Tibial artery (tissue), 4 donors: ENCODE data around the gene EHD3.

Experiments
- DNase-seq, 2 donors: peaks; one replicate each; pipeline ENCODE4 v3.0.0-alpha.2; 2019
- H3K27ac ChIP-seq, 2 donors: fragments of 200-600 bp; sonication (generic) in 1 of 2; 1 replicate in 1 of 2; 2 replicates in 1 of 2; pipeline ENCODE4 v1.5.1; 2018 to 2019; ENCODE audit warnings: mild to moderate bottlenecking in 1 of 2
- H3K27me3 ChIP-seq, 2 donors: fragments of 200-600 bp; sonication (generic) in 1 of 2; one replicate each; pipeline versions ENCODE4 v1.5.1 to v1.6.0; 2016 to 2019
- H3K36me3 ChIP-seq, 3 donors: fragments of 200-600 bp; sonication (generic) in 2 of 3; one replicate each; pipeline ENCODE4 v1.5.1; 2016 to 2019; ENCODE audit warnings: mild to moderate bottlenecking in 2 of 3
- H3K4me1 ChIP-seq, 4 donors: fragments of 200-600 bp; sonication (generic) in 2 of 4; 1 replicate in 3 of 4; 2 replicates in 1 of 4; pipeline ENCODE4 v1.5.1; 2016 to 2019
- H3K4me3 ChIP-seq, 2 donors: fragments of 200-600 bp; sonication (generic) in 1 of 2; 1 replicate in 1 of 2; 2 replicates in 1 of 2; pipeline ENCODE4 v1.5.1; 2018 to 2019; ENCODE audit warnings: mild to moderate bottlenecking in 2 of 2
- H3K9me3 ChIP-seq, 3 donors: fragments of 200-600 bp; sonication (generic) in 1 of 3; one replicate each; pipeline ENCODE4 v1.5.1; 2016 to 2019
- intact Hi-C: fragments of 100-400 bp; cut with DNase I; formaldehyde crosslinking; loops from one replicate; pipeline ENCODE4 v1.15.0; 2023; ENCODE audit warnings: low total_unique reads
- TF ChIP-seq, protein P1 (sequence below), 2 experiments: fragments of 200-600 bp in 1 of 2; fragments of 450-650 bp in 1 of 2; IDR thresholded peaks; one replicate each; pipeline ENCODE4 v1.5.1; 2017 to 2019; ENCODE audit warnings: antibody characterized with exemption in 2 of 2, mild to moderate bottlenecking in 1 of 2, moderate library complexity in 1 of 2

The EHD3 gene

DNA sequence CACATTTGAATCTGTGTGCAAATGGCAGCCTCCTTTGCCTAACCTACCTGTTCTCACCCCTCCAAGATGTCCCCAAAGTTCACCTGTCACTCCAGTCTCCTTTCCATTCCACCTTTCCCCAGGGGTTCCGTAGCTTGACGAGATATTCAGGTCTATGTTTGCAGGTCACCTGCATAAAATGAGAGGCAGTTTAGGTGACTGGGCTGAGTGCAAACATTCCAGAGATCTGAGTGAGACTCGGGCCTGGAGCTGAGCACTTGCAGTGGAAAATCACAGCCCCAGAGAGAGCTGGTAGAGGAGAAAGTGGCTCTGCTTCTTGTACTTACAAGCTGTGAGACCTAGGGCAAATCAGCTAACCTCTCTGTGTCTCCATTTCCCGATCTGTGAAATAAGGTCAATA, 36.8 kb upstream of the EHD3 start:
- TF ChIP-seq, protein P1, sequence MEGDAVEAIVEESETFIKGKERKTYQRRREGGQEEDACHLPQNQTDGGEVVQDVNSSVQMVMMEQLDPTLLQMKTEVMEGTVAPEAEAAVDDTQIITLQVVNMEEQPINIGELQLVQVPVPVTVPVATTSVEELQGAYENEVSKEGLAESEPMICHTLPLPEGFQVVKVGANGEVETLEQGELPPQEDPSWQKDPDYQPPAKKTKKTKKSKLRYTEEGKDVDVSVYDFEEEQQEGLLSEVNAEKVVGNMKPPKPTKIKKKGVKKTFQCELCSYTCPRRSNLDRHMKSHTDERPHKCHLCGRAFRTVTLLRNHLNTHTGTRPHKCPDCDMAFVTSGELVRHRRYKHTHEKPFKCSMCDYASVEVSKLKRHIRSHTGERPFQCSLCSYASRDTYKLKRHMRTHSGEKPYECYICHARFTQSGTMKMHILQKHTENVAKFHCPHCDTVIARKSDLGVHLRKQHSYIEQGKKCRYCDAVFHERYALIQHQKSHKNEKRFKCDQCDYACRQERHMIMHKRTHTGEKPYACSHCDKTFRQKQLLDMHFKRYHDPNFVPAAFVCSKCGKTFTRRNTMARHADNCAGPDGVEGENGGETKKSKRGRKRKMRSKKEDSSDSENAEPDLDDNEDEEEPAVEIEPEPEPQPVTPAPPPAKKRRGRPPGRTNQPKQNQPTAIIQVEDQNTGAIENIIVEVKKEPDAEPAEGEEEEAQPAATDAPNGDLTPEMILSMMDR (IDR thresholded peaks at IDR 0.05): no peak
- intact Hi-C loops: no loop called here
- no peaks in the 10 kb centered on the region for H3K36me3 ChIP-seq
- no peak overlapping the region for H3K27ac ChIP-seq
- no peak overlapping the region for H3K4me3 ChIP-seq
- no peaks in the 10 kb centered on the region for H3K9me3 ChIP-seq
- no peaks in the 10 kb centered on the region for H3K27me3 ChIP-seq
- H3K4me1 ChIP-seq: no peaks in the 10 kb centered on the region
- DNase-seq: no peak

DNA sequence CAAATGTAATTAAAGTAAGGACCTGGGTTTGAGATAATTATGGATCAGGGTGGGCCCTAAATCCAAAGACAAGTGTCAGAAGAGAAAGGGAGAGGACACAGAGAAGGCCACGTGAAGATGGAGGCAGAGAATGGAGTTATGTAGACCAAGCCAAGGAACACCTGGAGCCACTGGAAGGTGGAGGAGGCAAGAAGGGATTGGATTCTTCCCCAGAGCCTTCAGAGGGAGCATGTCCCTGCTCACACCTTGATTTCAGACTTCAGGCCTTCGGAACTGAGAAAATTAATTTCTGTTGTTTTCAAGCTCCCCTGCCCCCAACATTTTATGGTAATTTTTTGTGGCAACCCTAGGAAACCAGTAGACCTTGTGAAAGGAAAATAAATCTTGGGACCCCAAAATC, 36.3 kb upstream of the EHD3 start:
- intact Hi-C loops: no loop called here
- TF ChIP-seq, protein P1 (IDR thresholded peaks at IDR 0.05): no peak
- DNase-seq: no peak
- Histone ChIP-seq H3K9me3 (no peaks in the 10 kb centered on the region), H3K4me1 (no peaks in the 10 kb centered on the region), H3K27me3 (no peaks in the 10 kb centered on the region), H3K4me3 (no peak overlapping the region), H3K36me3 (no peaks in the 10 kb centered on the region), H3K27ac (no peak overlapping the region)

DNA sequence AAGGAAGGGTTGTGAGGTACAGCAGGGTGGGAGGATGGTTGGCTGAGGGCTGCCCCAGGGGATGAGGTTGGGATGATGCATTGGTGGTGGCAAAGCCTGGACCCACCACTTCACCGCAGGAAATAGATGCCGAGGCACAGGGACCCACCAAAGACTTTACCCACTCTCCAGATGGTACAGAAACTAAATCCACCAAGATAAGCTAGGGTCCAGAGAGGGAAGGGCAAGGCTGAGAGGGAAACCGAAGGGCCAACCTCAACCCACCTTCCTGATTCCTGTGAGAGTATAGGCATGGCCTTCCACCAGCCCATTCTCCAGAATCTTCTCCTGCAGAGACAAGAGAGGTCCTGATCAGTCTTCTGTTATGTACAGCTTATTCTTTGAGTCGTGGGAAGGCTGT, 34.7 kb upstream of the EHD3 start:
- intact Hi-C loops: no loop called here
- H3K9me3 ChIP-seq: no peaks in the 10 kb centered on the region
- H3K36me3 ChIP-seq: no peaks in the 10 kb centered on the region
- H3K4me3 ChIP-seq: no peak overlapping the region
- H3K27me3 ChIP-seq: no peaks in the 10 kb centered on the region
- H3K27ac ChIP-seq: no peak overlapping the region
- no peak for DNase-seq
- H3K4me1 ChIP-seq: no peaks in the 10 kb centered on the region
- TF ChIP-seq, protein P1 (IDR thresholded peaks at IDR 0.05): no peak

DNA sequence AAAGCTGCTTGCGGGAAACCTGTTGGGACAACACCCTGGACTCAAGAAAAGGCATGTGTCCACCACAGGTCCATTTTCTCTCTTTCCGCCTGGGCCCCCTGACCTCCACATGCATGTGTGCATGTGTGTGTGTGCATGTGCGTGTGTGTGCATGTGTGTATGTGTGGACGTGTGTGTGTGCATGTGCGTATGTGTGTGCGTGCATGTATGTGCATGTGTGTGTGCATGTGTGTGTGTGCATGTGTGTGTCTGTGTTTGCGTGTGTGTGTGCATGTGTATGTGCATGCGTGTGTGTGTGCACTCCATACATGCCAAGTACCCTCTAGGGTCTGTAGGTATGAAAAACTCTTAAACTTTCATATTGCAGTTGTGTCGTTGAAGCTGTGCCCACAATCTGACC, 33.0 kb upstream of the EHD3 start:
- Histone ChIP-seq H3K27ac (no peak overlapping the region), H3K27me3 (no peaks in the 10 kb centered on the region), H3K4me1 (no peaks in the 10 kb centered on the region), H3K36me3 (no peaks in the 10 kb centered on the region), H3K9me3 (no peaks in the 10 kb centered on the region), H3K4me3 (no peak overlapping the region)
- intact Hi-C loops: no loop called here
- TF ChIP-seq, protein P1 (IDR thresholded peaks at IDR 0.05): no peak
- DNase-seq: no peak

DNA sequence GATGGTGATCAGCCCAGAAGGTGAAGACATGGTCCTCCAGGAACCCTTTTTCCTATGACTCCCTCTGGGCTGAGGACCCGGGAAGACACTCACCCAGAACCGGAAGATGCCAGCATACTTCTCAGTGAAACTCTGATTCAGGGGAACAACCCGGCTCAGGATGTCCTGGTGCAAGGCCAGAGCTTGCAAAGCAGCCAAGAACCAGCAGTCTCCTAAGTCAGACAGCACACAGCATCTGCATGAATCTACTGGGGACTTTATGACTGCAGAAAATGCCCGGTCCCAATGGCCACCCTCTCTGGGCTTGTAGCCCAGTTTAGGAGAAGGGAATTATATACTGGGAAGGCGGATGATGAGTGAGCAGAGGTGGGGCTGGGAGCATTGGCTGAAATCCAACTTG, 31.9 kb upstream of the EHD3 start:
- no peaks in the 10 kb centered on the region for H3K4me1 ChIP-seq
- no peak for DNase-seq
- no peaks in the 10 kb centered on the region for H3K27me3 ChIP-seq
- H3K27ac ChIP-seq: no peak overlapping the region
- H3K9me3 ChIP-seq: no peaks in the 10 kb centered on the region
- no peaks in the 10 kb centered on the region for H3K36me3 ChIP-seq
- H3K4me3 ChIP-seq: no peak overlapping the region
- TF ChIP-seq, protein P1 (IDR thresholded peaks at IDR 0.05): no peak
- intact Hi-C loops: no loop called here

DNA sequence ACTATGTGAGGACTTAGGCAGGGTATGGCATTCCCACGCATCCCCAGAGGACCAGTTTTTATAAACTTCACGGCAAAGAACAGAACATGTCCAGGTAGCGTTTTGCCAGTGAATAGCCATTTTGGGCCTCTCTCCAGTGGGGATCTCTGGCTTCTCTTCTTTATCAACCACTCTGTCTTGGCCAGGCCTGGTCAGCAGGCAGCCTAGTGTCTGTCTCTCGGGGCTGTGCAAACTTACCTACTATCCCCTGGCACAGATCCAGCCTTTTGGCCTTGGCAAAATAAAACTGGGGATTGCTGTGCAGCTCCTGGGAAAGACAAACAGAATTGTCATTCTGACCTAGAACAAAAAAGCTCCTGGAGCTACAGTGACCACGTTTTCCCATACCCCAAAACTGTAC, 31.1 kb upstream of the EHD3 start:
- no peak for DNase-seq
- H3K27me3 ChIP-seq: no peaks in the 10 kb centered on the region
- intact Hi-C loops: no loop called here
- H3K27ac ChIP-seq: no peak overlapping the region
- no peak overlapping the region for H3K4me3 ChIP-seq
- no peaks in the 10 kb centered on the region for H3K9me3 ChIP-seq
- no peaks in the 10 kb centered on the region for H3K36me3 ChIP-seq
- TF ChIP-seq, protein P1 (IDR thresholded peaks at IDR 0.05): no peak
- H3K4me1 ChIP-seq: no peaks in the 10 kb centered on the region
